Right lobe of liver (tissue), 4 donors: ENCODE results near the gene COL19A1.

Source experiments
- POLR2A ChIP-seq: fragments of 450-650 bp; IDR thresholded peaks from one replicate; pipeline ENCODE4 v1.6.1; 2017; ENCODE audit warnings: antibody characterized with exemption, mild to moderate bottlenecking
- TF ChIP-seq, protein P1 (sequence below), 4 donors: fragments of 200-600 bp in 3 of 4; fragments of 450-650 bp in 1 of 4; IDR thresholded peaks; one replicate each; pipeline versions ENCODE4 v1.5.1 to v1.8.0; 2016 to 2022; ENCODE audit warnings: antibody characterized with exemption in 4 of 4, mild to moderate bottlenecking in 2 of 4
- donor health status: DM: no; HTN: no; CAD: no.
- donor health status: DM: no; HTN: no; CAD: no.
- donor health status: DM: no; HTN: yes; CAD: no.

DNA sequence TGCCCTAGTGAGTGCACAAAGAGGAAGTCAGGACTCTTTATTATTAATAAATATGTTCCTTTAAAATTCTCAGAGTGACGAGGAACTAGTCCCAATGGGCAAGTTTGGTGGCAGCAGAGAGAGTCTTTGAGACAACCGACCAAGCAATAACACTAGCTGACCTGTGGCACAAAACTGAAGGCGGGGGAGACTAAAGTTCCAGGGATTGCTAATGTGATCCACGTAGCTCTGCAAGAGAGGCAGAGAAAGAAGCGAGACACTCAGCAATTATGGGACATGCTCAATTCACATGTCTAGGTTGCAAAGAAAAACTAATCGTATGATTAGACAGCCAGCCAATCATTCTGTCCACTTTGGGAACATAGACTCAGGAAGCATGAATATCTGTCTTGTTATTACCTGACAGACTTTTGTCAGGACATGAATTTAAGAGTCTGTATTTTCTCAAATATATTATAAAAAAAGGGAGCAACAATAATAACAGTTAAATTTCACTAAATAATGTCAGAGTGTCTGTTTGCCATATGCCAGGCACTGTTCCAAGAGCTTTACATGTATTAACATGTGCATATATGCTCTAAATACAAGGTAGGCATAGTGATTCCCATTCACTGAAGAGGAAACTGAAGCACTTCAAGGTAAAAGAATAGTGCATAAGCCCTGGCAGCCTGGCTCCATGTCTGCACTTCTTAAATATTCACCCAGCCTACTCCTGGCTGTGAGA is 355.5 kb downstream of the COL19A1 start:
- TF ChIP-seq, protein P1, sequence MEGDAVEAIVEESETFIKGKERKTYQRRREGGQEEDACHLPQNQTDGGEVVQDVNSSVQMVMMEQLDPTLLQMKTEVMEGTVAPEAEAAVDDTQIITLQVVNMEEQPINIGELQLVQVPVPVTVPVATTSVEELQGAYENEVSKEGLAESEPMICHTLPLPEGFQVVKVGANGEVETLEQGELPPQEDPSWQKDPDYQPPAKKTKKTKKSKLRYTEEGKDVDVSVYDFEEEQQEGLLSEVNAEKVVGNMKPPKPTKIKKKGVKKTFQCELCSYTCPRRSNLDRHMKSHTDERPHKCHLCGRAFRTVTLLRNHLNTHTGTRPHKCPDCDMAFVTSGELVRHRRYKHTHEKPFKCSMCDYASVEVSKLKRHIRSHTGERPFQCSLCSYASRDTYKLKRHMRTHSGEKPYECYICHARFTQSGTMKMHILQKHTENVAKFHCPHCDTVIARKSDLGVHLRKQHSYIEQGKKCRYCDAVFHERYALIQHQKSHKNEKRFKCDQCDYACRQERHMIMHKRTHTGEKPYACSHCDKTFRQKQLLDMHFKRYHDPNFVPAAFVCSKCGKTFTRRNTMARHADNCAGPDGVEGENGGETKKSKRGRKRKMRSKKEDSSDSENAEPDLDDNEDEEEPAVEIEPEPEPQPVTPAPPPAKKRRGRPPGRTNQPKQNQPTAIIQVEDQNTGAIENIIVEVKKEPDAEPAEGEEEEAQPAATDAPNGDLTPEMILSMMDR (IDR thresholded peaks at IDR 0.05) = no peak
- TF ChIP-seq POLR2A = no peak
